HEK293 (cell line): Measurements from ENCODE around the gene CFAP97.

ENCODE experiments used
- CTCF ChIA-PET: fragments of 350-600 bp; formaldehyde crosslinking; extraction: SDS; loops from one replicate; lab custom pipeline; 2021; ENCODE audit warnings: antibody characterized with exemption; lab: Yijun Ruan, JAX
- POLR2A ChIA-PET: fragments of 300-600 bp; formaldehyde crosslinking; extraction: SDS; loops from one replicate; lab custom pipeline; 2020; ENCODE audit warnings: antibody characterized with exemption, inconsistent platforms; lab: Yijun Ruan, JAX
- H3K27ac ChIP-seq: fragments of 200-500 bp; sonication (Bioruptor generic); 2 replicates; pipeline ENCODE4 v1.5.1; 2014; ENCODE audit warnings: low read depth, low read length, control low read depth, inconsistent platforms; ENCODE audit errors: extremely low read depth
- H3K36me3 ChIP-seq, 2 experiments: fragments of 200-500 bp in 1 of 2; sonication (Bioruptor generic) in 1 of 2; 1 replicate in 1 of 2; 2 replicates in 1 of 2; pipeline ENCODE4 v1.5.1; 2014 to 2017; ENCODE audit warnings: inconsistent platforms in 2 of 2, low read length in 2 of 2; ENCODE audit not compliant: control insufficient read depth in 2 of 2, insufficient read depth in 1 of 2
- H3K4me1 ChIP-seq: fragments of 200-500 bp; sonication (Bioruptor generic); 2 replicates; pipeline ENCODE4 v1.5.1; 2014; ENCODE audit warnings: mild to moderate bottlenecking, low read length, inconsistent platforms; ENCODE audit not compliant: control insufficient read depth, insufficient read depth
- H3K4me3 ChIP-seq: 2 replicates; pipeline ENCODE4 v1.5.1; 2011; ENCODE audit warnings: low read depth, mild to moderate bottlenecking, control low read depth, low read length, moderate library complexity
- H3K9me3 ChIP-seq: fragments of 200-500 bp; sonication (Bioruptor generic); 2 replicates; pipeline ENCODE4 v1.5.1; 2014; ENCODE audit warnings: low read depth, low read length, inconsistent platforms; ENCODE audit not compliant: control insufficient read depth, insufficient read depth
- BCL11B ChIP-seq: fragments of 450-650 bp; formaldehyde crosslinking; IDR thresholded peaks from 2 replicates; pipeline ENCODE4 v1.5.1; 2016; ENCODE audit warnings: low read depth, missing biosample characterization, missing genetic modification characterization
- GFI1B ChIP-seq: fragments of 450-650 bp; formaldehyde crosslinking; IDR thresholded peaks from 2 replicates; pipeline ENCODE4 v1.5.1; 2016; ENCODE audit warnings: missing biosample characterization, missing genetic modification characterization
- KLF8 ChIP-seq: fragments of 450-650 bp; formaldehyde crosslinking; IDR thresholded peaks from 2 replicates; pipeline ENCODE4 v1.5.1; 2016; ENCODE audit warnings: missing biosample characterization, missing genetic modification characterization
- OSR2 ChIP-seq: fragments of 450-650 bp; formaldehyde crosslinking; IDR thresholded peaks from 2 replicates; pipeline ENCODE4 v1.5.1; 2016; ENCODE audit warnings: missing biosample characterization, missing genetic modification characterization
- SCRT2 ChIP-seq: fragments of 450-650 bp; formaldehyde crosslinking; IDR thresholded peaks from 2 replicates; pipeline ENCODE4 v1.5.1; 2016; ENCODE audit warnings: missing biosample characterization, missing genetic modification characterization
- SP7 ChIP-seq: fragments of 450-650 bp; formaldehyde crosslinking; IDR thresholded peaks from 2 replicates; pipeline ENCODE4 v1.5.1; 2016; ENCODE audit warnings: missing biosample characterization, missing genetic modification characterization
- TCF7L2 ChIP-seq: IDR thresholded peaks from 2 replicates; pipeline ENCODE4 v1.6.1; 2011; ENCODE audit warnings: low read depth, mild to moderate bottlenecking, inconsistent platforms, low read length, moderate library complexity, borderline replicate concordance
- WT1 ChIP-seq: fragments of 450-650 bp; formaldehyde crosslinking; IDR thresholded peaks from 2 replicates; pipeline ENCODE4 v1.5.1; 2016; ENCODE audit warnings: missing biosample characterization, missing genetic modification characterization
- ZNF133 ChIP-seq: fragments of 450-650 bp; formaldehyde crosslinking; IDR thresholded peaks from 2 replicates; pipeline ENCODE4 v1.5.1; 2016; ENCODE audit warnings: missing biosample characterization, missing genetic modification characterization
- ZNF266 ChIP-seq: fragments of 450-650 bp; formaldehyde crosslinking; IDR thresholded peaks from 2 replicates; pipeline ENCODE4 v1.5.1; 2016; ENCODE audit warnings: missing biosample characterization, missing genetic modification characterization, low read depth
- ZNF274 ChIP-seq, 2 experiments: fragments of 200-500 bp in 1 of 2; fragments of 450-650 bp in 1 of 2; sonication (Bioruptor generic) in 1 of 2; formaldehyde crosslinking in 1 of 2; IDR thresholded peaks; 2 replicates each; pipeline versions ENCODE4 v1.5.1 to v1.6.1; 2014 to 2016; ENCODE audit warnings: borderline replicate concordance in 1 of 2, inconsistent platforms in 1 of 2, low read length in 1 of 2, missing biosample characterization in 1 of 2, missing genetic modification characterization in 1 of 2
- ZNF311 ChIP-seq: fragments of 450-650 bp; formaldehyde crosslinking; IDR thresholded peaks from 2 replicates; pipeline ENCODE4 v1.5.1; 2017; ENCODE audit warnings: missing biosample characterization, missing genetic modification characterization, borderline replicate concordance
- ZNF366 ChIP-seq: fragments of 450-650 bp; formaldehyde crosslinking; conservative IDR thresholded peaks from 2 replicates; pipeline ENCODE4 v1.5.1; 2016; ENCODE audit warnings: missing biosample characterization, missing genetic modification characterization
- ZNF629 ChIP-seq: fragments of 450-650 bp; formaldehyde crosslinking; IDR thresholded peaks from 2 replicates; pipeline ENCODE4 v1.5.1; 2017; ENCODE audit warnings: missing biosample characterization, missing genetic modification characterization
- TF ChIP-seq, protein P1 (sequence below): fragments of 450-650 bp; formaldehyde crosslinking; IDR thresholded peaks from 2 replicates; pipeline ENCODE4 v1.5.1; 2017; ENCODE audit warnings: missing biosample characterization, missing genetic modification characterization
- TF ChIP-seq, protein P2 (sequence below): fragments of 450-650 bp; formaldehyde crosslinking; IDR thresholded peaks from 2 replicates; pipeline ENCODE4 v1.5.1; 2017; ENCODE audit warnings: missing biosample characterization, missing genetic modification characterization
- TF ChIP-seq, protein P3 (sequence below): fragments of 450-650 bp; formaldehyde crosslinking; IDR thresholded peaks from 2 replicates; pipeline ENCODE4 v1.5.1; 2017; ENCODE audit warnings: missing biosample characterization, missing genetic modification characterization
- TF ChIP-seq, protein P4 (sequence below): fragments of 450-650 bp; formaldehyde crosslinking; IDR thresholded peaks from 2 replicates; pipeline ENCODE4 v1.5.1; 2016; ENCODE audit warnings: missing biosample characterization, missing genetic modification characterization
- TF ChIP-seq, protein P5 (sequence below): fragments of 450-650 bp; formaldehyde crosslinking; IDR thresholded peaks from 2 replicates; pipeline ENCODE4 v1.5.1; 2017; ENCODE audit warnings: missing biosample characterization, missing genetic modification characterization
- TF ChIP-seq, protein P6 (sequence below): fragments of 450-650 bp; IDR thresholded peaks from 2 replicates; pipeline ENCODE4 v1.5.1; 2018; ENCODE audit warnings: missing biosample characterization, missing genetic modification characterization

CFAP97 gene

DNA sequence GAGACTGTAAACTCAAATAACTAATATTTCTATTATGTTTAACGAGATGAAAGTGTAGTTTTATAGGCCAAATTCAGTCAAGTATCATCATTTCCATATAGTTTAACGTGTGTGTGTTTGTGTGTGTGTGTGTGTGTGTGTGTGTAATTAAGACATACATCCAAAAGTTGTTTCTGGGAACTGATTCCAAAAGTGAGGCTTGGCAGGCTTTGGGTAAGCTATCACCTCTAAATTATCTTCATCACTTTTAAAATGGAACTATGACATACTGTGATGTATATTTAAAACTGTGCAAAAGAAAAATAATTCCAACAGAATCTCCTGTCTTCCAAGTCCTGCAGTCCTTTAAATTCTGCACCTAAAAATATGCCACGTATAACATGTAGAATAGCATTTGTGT lies 79.8 kb downstream of the CFAP97 start:
- H3K27ac ChIP-seq: no peak overlapping the region
- POLR2A ChIA-PET: no interaction called here
- H3K4me1 ChIP-seq: peaks cover 6% of the 10 kb centered on the region
- CTCF ChIA-PET: interaction anchor here (1.1 kb wide), 2 partner anchors 26 to 473 kb away, joined by 4 read pairs; no protein-coding TSS in a partner anchor
- TF ChIP-seq, protein P1, sequence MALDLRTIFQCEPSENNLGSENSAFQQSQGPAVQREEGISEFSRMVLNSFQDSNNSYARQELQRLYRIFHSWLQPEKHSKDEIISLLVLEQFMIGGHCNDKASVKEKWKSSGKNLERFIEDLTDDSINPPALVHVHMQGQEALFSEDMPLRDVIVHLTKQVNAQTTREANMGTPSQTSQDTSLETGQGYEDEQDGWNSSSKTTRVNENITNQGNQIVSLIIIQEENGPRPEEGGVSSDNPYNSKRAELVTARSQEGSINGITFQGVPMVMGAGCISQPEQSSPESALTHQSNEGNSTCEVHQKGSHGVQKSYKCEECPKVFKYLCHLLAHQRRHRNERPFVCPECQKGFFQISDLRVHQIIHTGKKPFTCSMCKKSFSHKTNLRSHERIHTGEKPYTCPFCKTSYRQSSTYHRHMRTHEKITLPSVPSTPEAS (tag by site-specific recombination): peak; percentile 47; the same call in 1 of the 2 replicates
- TF ChIP-seq, protein P2, sequence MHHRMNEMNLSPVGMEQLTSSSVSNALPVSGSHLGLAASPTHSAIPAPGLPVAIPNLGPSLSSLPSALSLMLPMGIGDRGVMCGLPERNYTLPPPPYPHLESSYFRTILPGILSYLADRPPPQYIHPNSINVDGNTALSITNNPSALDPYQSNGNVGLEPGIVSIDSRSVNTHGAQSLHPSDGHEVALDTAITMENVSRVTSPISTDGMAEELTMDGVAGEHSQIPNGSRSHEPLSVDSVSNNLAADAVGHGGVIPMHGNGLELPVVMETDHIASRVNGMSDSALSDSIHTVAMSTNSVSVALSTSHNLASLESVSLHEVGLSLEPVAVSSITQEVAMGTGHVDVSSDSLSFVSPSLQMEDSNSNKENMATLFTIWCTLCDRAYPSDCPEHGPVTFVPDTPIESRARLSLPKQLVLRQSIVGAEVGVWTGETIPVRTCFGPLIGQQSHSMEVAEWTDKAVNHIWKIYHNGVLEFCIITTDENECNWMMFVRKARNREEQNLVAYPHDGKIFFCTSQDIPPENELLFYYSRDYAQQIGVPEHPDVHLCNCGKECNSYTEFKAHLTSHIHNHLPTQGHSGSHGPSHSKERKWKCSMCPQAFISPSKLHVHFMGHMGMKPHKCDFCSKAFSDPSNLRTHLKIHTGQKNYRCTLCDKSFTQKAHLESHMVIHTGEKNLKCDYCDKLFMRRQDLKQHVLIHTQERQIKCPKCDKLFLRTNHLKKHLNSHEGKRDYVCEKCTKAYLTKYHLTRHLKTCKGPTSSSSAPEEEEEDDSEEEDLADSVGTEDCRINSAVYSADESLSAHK (tag by site-specific recombination): no peak
- TF ChIP-seq, protein P3, sequence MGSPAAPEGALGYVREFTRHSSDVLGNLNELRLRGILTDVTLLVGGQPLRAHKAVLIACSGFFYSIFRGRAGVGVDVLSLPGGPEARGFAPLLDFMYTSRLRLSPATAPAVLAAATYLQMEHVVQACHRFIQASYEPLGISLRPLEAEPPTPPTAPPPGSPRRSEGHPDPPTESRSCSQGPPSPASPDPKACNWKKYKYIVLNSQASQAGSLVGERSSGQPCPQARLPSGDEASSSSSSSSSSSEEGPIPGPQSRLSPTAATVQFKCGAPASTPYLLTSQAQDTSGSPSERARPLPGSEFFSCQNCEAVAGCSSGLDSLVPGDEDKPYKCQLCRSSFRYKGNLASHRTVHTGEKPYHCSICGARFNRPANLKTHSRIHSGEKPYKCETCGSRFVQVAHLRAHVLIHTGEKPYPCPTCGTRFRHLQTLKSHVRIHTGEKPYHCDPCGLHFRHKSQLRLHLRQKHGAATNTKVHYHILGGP (tag by site-specific recombination): no peak
- no peaks in the 10 kb centered on the region for H3K9me3 ChIP-seq
- H3K4me3 ChIP-seq: no peak overlapping the region
- H3K36me3 ChIP-seq: no peaks in the 10 kb centered on the region

DNA sequence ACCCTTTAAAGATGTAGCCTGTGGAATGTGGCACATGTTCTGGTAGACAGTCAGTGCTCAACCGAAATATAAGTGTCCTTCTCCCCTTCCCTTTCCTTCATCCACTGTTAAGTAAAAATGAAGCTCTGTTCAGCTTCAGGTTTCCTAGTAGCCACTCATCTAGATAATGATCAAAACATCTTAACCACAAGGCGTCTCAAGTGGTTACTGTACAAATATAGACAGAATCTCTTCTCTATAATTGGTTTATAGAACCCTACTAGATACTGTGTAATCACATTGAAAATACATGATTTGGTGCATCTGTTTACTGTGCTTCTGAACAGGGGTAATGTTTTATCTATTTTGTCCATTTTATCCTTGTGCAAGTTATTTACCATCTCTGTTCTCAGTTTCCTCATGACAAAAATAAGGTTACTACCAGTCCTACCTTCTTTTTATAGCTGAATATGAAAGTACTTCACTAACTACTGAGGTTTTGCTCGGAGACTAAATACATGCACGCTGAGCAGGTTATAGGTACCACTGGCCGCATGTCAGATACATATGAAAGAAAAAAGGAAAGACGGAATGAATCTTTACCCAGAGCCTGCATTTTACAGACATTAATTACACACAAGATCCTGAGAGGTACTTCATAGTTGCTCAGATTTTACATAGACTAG lies 81.0 kb downstream of the CFAP97 start:
- H3K9me3 ChIP-seq: no peaks in the 10 kb centered on the region
- ChIA-PET POLR2A (interaction anchor here (1.3 kb wide), 1 partner anchor 20 kb away, joined by 6 read pairs; the partner anchor contains the start of gene SLC25A4), CTCF (interaction anchor here (0.6 to 1.1 kb wide), 4 partner anchors 14 to 474 kb away, joined by 3 to 4 read pairs (median 3); no protein-coding TSS in a partner anchor)
- TF ChIP-seq BCL11B (tag by site-specific recombination): no peak
- TF ChIP-seq GFI1B (tag by site-specific recombination): peak; percentile 45; the same call in 1 of the 2 replicates
- TF ChIP-seq, protein P4, sequence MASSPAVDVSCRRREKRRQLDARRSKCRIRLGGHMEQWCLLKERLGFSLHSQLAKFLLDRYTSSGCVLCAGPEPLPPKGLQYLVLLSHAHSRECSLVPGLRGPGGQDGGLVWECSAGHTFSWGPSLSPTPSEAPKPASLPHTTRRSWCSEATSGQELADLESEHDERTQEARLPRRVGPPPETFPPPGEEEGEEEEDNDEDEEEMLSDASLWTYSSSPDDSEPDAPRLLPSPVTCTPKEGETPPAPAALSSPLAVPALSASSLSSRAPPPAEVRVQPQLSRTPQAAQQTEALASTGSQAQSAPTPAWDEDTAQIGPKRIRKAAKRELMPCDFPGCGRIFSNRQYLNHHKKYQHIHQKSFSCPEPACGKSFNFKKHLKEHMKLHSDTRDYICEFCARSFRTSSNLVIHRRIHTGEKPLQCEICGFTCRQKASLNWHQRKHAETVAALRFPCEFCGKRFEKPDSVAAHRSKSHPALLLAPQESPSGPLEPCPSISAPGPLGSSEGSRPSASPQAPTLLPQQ (tag by site-specific recombination): peak; percentile 34; the same call in 1 of the 2 replicates
- TF ChIP-seq KLF8: 0 out of 2 replicates have a peak, but pooled peaks have one; percentile 34
- TF ChIP-seq ZNF629 (tag by site-specific recombination): 0 out of 2 replicates have a peak, but pooled peaks have one; percentile 16
- 0 out of 2 replicates have a peak, but pooled peaks have one; percentile 23 for TF ChIP-seq WT1 (tag by site-specific recombination)
- TF ChIP-seq OSR2 (tag by site-specific recombination): peak; percentile 86
- TF ChIP-seq, protein P5, sequence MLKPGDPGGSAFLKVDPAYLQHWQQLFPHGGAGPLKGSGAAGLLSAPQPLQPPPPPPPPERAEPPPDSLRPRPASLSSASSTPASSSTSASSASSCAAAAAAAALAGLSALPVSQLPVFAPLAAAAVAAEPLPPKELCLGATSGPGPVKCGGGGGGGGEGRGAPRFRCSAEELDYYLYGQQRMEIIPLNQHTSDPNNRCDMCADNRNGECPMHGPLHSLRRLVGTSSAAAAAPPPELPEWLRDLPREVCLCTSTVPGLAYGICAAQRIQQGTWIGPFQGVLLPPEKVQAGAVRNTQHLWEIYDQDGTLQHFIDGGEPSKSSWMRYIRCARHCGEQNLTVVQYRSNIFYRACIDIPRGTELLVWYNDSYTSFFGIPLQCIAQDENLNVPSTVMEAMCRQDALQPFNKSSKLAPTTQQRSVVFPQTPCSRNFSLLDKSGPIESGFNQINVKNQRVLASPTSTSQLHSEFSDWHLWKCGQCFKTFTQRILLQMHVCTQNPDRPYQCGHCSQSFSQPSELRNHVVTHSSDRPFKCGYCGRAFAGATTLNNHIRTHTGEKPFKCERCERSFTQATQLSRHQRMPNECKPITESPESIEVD (tag by site-specific recombination): peak; percentile 48; the same call in 1 of the 2 replicates
- TF ChIP-seq, protein P6, sequence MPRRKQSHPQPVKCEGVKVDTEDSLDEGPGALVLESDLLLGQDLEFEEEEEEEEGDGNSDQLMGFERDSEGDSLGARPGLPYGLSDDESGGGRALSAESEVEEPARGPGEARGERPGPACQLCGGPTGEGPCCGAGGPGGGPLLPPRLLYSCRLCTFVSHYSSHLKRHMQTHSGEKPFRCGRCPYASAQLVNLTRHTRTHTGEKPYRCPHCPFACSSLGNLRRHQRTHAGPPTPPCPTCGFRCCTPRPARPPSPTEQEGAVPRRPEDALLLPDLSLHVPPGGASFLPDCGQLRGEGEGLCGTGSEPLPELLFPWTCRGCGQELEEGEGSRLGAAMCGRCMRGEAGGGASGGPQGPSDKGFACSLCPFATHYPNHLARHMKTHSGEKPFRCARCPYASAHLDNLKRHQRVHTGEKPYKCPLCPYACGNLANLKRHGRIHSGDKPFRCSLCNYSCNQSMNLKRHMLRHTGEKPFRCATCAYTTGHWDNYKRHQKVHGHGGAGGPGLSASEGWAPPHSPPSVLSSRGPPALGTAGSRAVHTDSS (tag by site-specific recombination): peak; percentile 24; the same call in 1 of the 2 replicates
- peak; percentile 54 for TF ChIP-seq ZNF366 (tag by site-specific recombination)
- no peak for TF ChIP-seq ZNF311 (tag by site-specific recombination)
- TF ChIP-seq SCRT2 (tag by site-specific recombination): 0 out of 2 replicates have a peak, but pooled peaks have one; percentile 29
- TF ChIP-seq TCF7L2: peak; percentile 58; the same call in 1 of the 2 replicates
- no peak for TF ChIP-seq ZNF266
- TF ChIP-seq ZNF274 (IDR thresholded peaks at IDR 0.05; ENCODE audit: low read length): no peak
- no peak for TF ChIP-seq ZNF274 (tag by site-specific recombination; IDR thresholded peaks at IDR 0.05; ENCODE audit: borderline replicate concordance)
- no peak for TF ChIP-seq ZNF133 (tag by site-specific recombination)
- peak; percentile 70 for TF ChIP-seq SP7 (tag by site-specific recombination)
- no peak overlapping the region for H3K27ac ChIP-seq
- no peaks in the 10 kb centered on the region for H3K36me3 ChIP-seq
- peaks cover 6% of the 10 kb centered on the region for H3K4me1 ChIP-seq
- H3K4me3 ChIP-seq: no peak overlapping the region
